ENCODE measurements around the gene RNH1. TPM values are rescaled to one million over a fixed set of nuclear protein-coding genes. Genes with fewer than 3 reads are reported as not detected.

Gene RNH1
- total and polyA plus RNA-seq, 10 of the 15 experiments (the other 5 are each of a cell fraction or from before 2014, with no cell fraction given): 2.3 to 162 (median 72.1) TPM

GRCh38 chr11:456533-456932 lies 50.5 kb downstream of the RNH1 start (continued):
- peak; percentile 94 for TF ChIP-seq RUNX3 (IDR thresholded peaks at IDR 0.05; ENCODE audit: low read length)
- peak; percentile 29 to 43; a peak in 1 of 4 replicates for TF ChIP-seq IKZF2 (IDR thresholded peaks at IDR 0.05)
- TF ChIP-seq POU2F2 (IDR thresholded peaks at IDR 0.05; ENCODE audit: borderline replicate concordance, low read depth, low read length): peak; percentile 64; the same call in 1 of the 3 replicates
- no peak for TF ChIP-seq NFYB (IDR thresholded peaks at IDR 0.05; ENCODE audit: insufficient read depth, low read depth, low read length)

DNA sequence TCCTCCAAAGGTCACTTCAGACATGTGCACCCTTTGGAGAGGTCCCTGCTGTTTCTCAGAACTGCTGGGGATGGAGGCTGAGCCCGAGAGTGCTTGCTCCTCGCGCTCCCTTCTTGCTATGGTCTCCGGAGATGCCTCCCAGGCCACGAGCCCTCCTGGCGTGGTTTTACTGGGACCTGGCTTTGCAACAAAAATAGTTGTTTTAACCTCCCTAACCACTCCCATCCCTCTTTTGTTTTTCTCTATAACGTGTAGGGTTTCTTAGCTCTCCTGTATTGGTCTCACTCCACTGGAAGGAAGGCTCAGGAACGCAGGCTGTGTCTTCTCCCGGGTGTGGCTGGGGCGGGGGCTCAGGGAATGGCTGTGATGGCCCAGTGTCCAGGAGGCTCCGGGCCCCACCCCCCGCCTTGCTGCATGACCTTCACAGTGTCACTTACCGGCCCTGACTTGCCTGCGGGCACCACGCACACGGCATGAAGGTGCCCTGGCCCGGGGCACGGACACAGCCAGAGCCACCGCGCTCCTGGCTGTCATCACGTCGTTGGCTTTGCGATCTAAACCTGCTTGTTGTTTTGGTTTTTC lies 51.4 kb downstream of the RNH1 start:
- FAIRE-seq (no peak), ATAC-seq (no peak), DNase-seq (ENCODE audit: low read depth, low spot score) (no peak)
- in situ Hi-C loops (cut with MboI) (no loop called here), intact Hi-C loops (cut with micrococcal nuclease; ENCODE audit: unreplicated experiment) (no loop called here)
- BruUV-seq (replicated peaks): no TSS peak
- SMC1A ChIA-PET (ENCODE audit: uncharacterized antibody, unreplicated experiment): interaction anchor here (1.5 kb wide), 1 partner anchor 48 kb away, joined by 4 read pairs; no protein-coding TSS in a partner anchor
- Histone ChIP-seq H4K20me1 (ENCODE audit: control insufficient read depth, insufficient read depth) (no peaks in the 10 kb centered on the region), H3K4me1 (ENCODE audit: control insufficient read depth, insufficient read depth, low read length) (peaks cover 22% of the 10 kb centered on the region), H3K27me3 (replicated peaks in 1 of 2; ENCODE audit: control insufficient read depth in 2 of 2, insufficient read depth in 2 of 2, low read length in 1 of 2) (no peaks in the 10 kb centered on the region), H3K36me3 (ENCODE audit: control insufficient read depth in 2 of 2, insufficient read depth in 2 of 2, low read length in 1 of 2) (peaks cover 2 to 6% of the 10 kb centered on the region in 2 experiments; a peak in 3 of 4 replicates), H3K4me2 (ENCODE audit: control insufficient read depth, insufficient read depth) (no peak overlapping the region), H3K9me3 (replicated peaks; ENCODE audit: control insufficient read depth, insufficient read depth, low read length) (no peaks in the 10 kb centered on the region), H3K79me2 (ENCODE audit: control insufficient read depth, insufficient read depth, low read length) (peaks cover 9% of the 10 kb centered on the region), H3K4me3 (no peak overlapping the region), H2AFZ (ENCODE audit: control insufficient read depth, low read depth, low read length) (no peak overlapping the region), H3K27ac (ENCODE audit: control insufficient read depth, insufficient read depth) (no peak overlapping the region), H3K9ac (ENCODE audit: control insufficient read depth, insufficient read depth, low read length) (no peak overlapping the region)
- POLR2A ChIA-PET: interaction anchor here (0.6 to 0.7 kb wide), 2 partner anchors 100 to 125 kb away, joined by 3 read pairs; no protein-coding TSS in a partner anchor
- CTCF ChIA-PET: interaction anchor here (2.4 kb wide), 1 partner anchor 7 kb away, joined by 9 read pairs; no protein-coding TSS in a partner anchor
- RAD21 ChIA-PET (ENCODE audit: unreplicated experiment): no interaction called here
- WGBS (ENCODE audit: insufficient coverage, insufficient replicate concordance, low lambda C conversion rate, missing lambda C conversion rate): 93% methylated on average over 21 of the region's 23 CpGs
- TF ChIP-seq, protein P1, sequence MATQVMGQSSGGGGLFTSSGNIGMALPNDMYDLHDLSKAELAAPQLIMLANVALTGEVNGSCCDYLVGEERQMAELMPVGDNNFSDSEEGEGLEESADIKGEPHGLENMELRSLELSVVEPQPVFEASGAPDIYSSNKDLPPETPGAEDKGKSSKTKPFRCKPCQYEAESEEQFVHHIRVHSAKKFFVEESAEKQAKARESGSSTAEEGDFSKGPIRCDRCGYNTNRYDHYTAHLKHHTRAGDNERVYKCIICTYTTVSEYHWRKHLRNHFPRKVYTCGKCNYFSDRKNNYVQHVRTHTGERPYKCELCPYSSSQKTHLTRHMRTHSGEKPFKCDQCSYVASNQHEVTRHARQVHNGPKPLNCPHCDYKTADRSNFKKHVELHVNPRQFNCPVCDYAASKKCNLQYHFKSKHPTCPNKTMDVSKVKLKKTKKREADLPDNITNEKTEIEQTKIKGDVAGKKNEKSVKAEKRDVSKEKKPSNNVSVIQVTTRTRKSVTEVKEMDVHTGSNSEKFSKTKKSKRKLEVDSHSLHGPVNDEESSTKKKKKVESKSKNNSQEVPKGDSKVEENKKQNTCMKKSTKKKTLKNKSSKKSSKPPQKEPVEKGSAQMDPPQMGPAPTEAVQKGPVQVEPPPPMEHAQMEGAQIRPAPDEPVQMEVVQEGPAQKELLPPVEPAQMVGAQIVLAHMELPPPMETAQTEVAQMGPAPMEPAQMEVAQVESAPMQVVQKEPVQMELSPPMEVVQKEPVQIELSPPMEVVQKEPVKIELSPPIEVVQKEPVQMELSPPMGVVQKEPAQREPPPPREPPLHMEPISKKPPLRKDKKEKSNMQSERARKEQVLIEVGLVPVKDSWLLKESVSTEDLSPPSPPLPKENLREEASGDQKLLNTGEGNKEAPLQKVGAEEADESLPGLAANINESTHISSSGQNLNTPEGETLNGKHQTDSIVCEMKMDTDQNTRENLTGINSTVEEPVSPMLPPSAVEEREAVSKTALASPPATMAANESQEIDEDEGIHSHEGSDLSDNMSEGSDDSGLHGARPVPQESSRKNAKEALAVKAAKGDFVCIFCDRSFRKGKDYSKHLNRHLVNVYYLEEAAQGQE (IDR thresholded peaks at IDR 0.05; ENCODE audit: low read depth, low read length): no peak
- TF ChIP-seq ELK1 (IDR thresholded peaks at IDR 0.05; ENCODE audit: low read depth, low read length): no peak
- TF ChIP-seq SMC3 (IDR thresholded peaks at IDR 0.05; ENCODE audit: borderline replicate concordance, low read length): no peak
- no peak for TF ChIP-seq TCF7 (IDR thresholded peaks at IDR 0.05; ENCODE audit: borderline replicate concordance)
- no peak for TF ChIP-seq PAX8 (IDR thresholded peaks at IDR 0.05)
- TF ChIP-seq MYB (IDR thresholded peaks at IDR 0.05; ENCODE audit: borderline replicate concordance, low read depth, low read length): no peak
- no peak for TF ChIP-seq TCF3 (IDR thresholded peaks at IDR 0.05; ENCODE audit: borderline replicate concordance, insufficient read depth, low read depth, low read length)
- TF ChIP-seq RAD51 (IDR thresholded peaks at IDR 0.05): no peak
- no peak for TF ChIP-seq ETV6 (conservative IDR thresholded peaks at IDR 0.05 in 1 of 2, IDR thresholded peaks at IDR 0.05 in 1 of 2; ENCODE audit: borderline replicate concordance in 1 of 2, low read depth in 1 of 2)
- TF ChIP-seq HDAC2 (IDR thresholded peaks at IDR 0.05): no peak
- TF ChIP-seq IRF4 (IDR thresholded peaks at IDR 0.05; ENCODE audit: low read depth, low read length): no peak
- no peak for TF ChIP-seq SUZ12 (IDR thresholded peaks at IDR 0.05; ENCODE audit: unreplicated experiment)
- no peak for TF ChIP-seq WRNIP1 (IDR thresholded peaks at IDR 0.05; ENCODE audit: borderline replicate concordance, low read depth, low read length)
